Liver (tissue), 9 donors: ENCODE results near the gene DCDC2B. TPM values are rescaled to one million over a fixed set of nuclear protein-coding genes. Genes with fewer than 3 reads are reported as not detected.

Experiments
- DNase-seq: peaks from one replicate; pipeline ENCODE4 v3.0.0-alpha.2; 2017; ENCODE audit warnings: low spot score
- H3K27ac ChIP-seq, 2 donors: one replicate each; pipeline ENCODE4 v1.7.0; 2013; ENCODE audit warnings: inconsistent platforms in 2 of 2, low read length in 2 of 2, control low read depth in 1 of 2, low read depth in 1 of 2, mild to moderate bottlenecking in 1 of 2
- H3K27me3 ChIP-seq, 4 donors: one replicate each; pipeline versions ENCODE4 v1.6.1 to v1.7.0; 2013; ENCODE audit warnings: low read length in 3 of 4, inconsistent platforms in 1 of 4, mild to moderate bottlenecking in 1 of 4, moderate library complexity in 1 of 4; ENCODE audit not compliant: control insufficient read depth in 4 of 4, insufficient read depth in 4 of 4
- H3K36me3 ChIP-seq, 4 donors: one replicate each; pipeline versions ENCODE4 v1.6.1 to v1.7.0; 2013; ENCODE audit warnings: low read length in 3 of 4, mild to moderate bottlenecking in 3 of 4, low read depth in 1 of 4, moderate library complexity in 1 of 4; ENCODE audit not compliant: control insufficient read depth in 4 of 4, insufficient read depth in 3 of 4
- H3K4me1 ChIP-seq, 4 donors: one replicate each; pipeline versions ENCODE4 v1.6.1 to v1.7.0; 2013; ENCODE audit warnings: low read length in 3 of 4, mild to moderate bottlenecking in 3 of 4, moderate library complexity in 1 of 4; ENCODE audit not compliant: control insufficient read depth in 4 of 4, insufficient read depth in 4 of 4
- H3K4me3 ChIP-seq, 3 donors: one replicate each; pipeline versions ENCODE4 v1.6.1 to v1.7.0; 2013; ENCODE audit warnings: low read length in 3 of 3, control low read depth in 1 of 3, low read depth in 1 of 3, mild to moderate bottlenecking in 1 of 3
- H3K9ac ChIP-seq, 2 donors: one replicate each; pipeline ENCODE4 v1.7.0; 2013; ENCODE audit warnings: low read length in 2 of 2, mild to moderate bottlenecking in 2 of 2, moderate library complexity in 2 of 2, control low read depth in 1 of 2, low read depth in 1 of 2
- H3K9me3 ChIP-seq, 4 donors: one replicate each; pipeline versions ENCODE4 v1.6.1 to v1.7.0; 2013; ENCODE audit warnings: low read length in 3 of 4; ENCODE audit not compliant: control insufficient read depth in 4 of 4
- CTCF ChIP-seq: fragments of 150-350 bp; IDR thresholded peaks from 2 replicates; pipeline ENCODE4 v1.5.1; 2017; ENCODE audit warnings: improper control_type of control experiment, low read depth, low read length; ENCODE audit not compliant: missing input control
- EGR1 ChIP-seq, 2 donors: IDR thresholded peaks; 2 replicates each; pipeline ENCODE4 v1.6.1; 2016 to 2018; ENCODE audit warnings: antibody characterized with exemption in 2 of 2, low read depth in 2 of 2
- FOXA1 ChIP-seq: IDR thresholded peaks from 2 replicates; pipeline ENCODE4 v1.6.1; 2016; ENCODE audit warnings: antibody characterized with exemption
- FOXA2 ChIP-seq: IDR thresholded peaks from 2 replicates; pipeline ENCODE4 v1.6.1; 2016; ENCODE audit warnings: antibody characterized with exemption
- GABPA ChIP-seq, 2 donors: IDR thresholded peaks in 1 of 2; conservative IDR thresholded peaks in 1 of 2; 2 replicates each; pipeline ENCODE4 v1.6.1; 2016; ENCODE audit warnings: antibody characterized with exemption in 2 of 2, mild to moderate bottlenecking in 1 of 2, moderate library complexity in 1 of 2
- HNF4A ChIP-seq, 2 donors: conservative IDR thresholded peaks; 2 replicates each; pipeline ENCODE4 v1.6.1; 2016; ENCODE audit warnings: antibody characterized with exemption in 2 of 2, mild to moderate bottlenecking in 2 of 2
- HNF4G ChIP-seq: IDR thresholded peaks from 2 replicates; pipeline ENCODE4 v1.6.1; 2016; ENCODE audit warnings: antibody characterized with exemption
- MAX ChIP-seq: IDR thresholded peaks from 2 replicates; pipeline ENCODE4 v1.6.1; 2016; ENCODE audit warnings: antibody characterized with exemption
- NR2F2 ChIP-seq: IDR thresholded peaks from 2 replicates; pipeline ENCODE4 v1.6.1; 2016; ENCODE audit warnings: antibody characterized with exemption
- RAD21 ChIP-seq, 2 donors: IDR thresholded peaks; 2 replicates each; pipeline ENCODE4 v1.6.1; 2016; ENCODE audit warnings: antibody characterized with exemption in 2 of 2, mild to moderate bottlenecking in 2 of 2
- REST ChIP-seq: IDR thresholded peaks from 2 replicates; pipeline ENCODE4 v1.6.1; 2016; ENCODE audit warnings: antibody characterized with exemption, mild to moderate bottlenecking
- RXRA ChIP-seq, 2 donors: IDR thresholded peaks; 2 replicates each; pipeline ENCODE4 v1.6.1; 2017 to 2018; ENCODE audit warnings: antibody characterized with exemption in 2 of 2, mild to moderate bottlenecking in 1 of 2
- TAF1 ChIP-seq: conservative IDR thresholded peaks from 2 replicates; pipeline ENCODE4 v1.6.1; 2016; ENCODE audit warnings: antibody characterized with exemption, mild to moderate bottlenecking
- YY1 ChIP-seq: IDR thresholded peaks from 2 replicates; pipeline ENCODE4 v1.6.1; 2016; ENCODE audit warnings: antibody characterized with exemption, mild to moderate bottlenecking
- WGBS: extraction: QIAGEN DNeasy Blood & Tissue Kit; methylation state at CpG from one replicate; pipeline ENCODE4 v1.1.7; 2013; 5-methylcytosine and 5-hydroxymethylcytosine counted together
- polyA plus RNA-seq, 2 donors: library from polyadenylated mRNA; stranded (reverse) in 1 of 2; unstranded in 1 of 2; fragments of 200-250 nt in 1 of 2; fragments of >200 nt in 1 of 2; fragmentation: Nextera tagmentation in 1 of 2; extraction: Ambion mirVana in 1 of 2; gene quantifications; one replicate each; pipeline versions ENCODE4 v1.2.1 to v1.2.3, GENCODE V29; 2013 to 2015
- total RNA-seq, 2 donors: library from RNA; depleted of rRNA; stranded (reverse); fragments of >200 nt; gene quantifications; one replicate each; pipeline ENCODE4 v1.2.3, GENCODE V29; 2014
- donor health status: healthy.
- donor health status: healthy.
- donor health status: healthy.
- donor health status: healthy.
- donor health status: healthy.

Gene DCDC2B
- total and polyA plus RNA-seq, 4 donors = 0.08 TPM; not detected in 3

GRCh38 chr1:32232558-32233304 lies 23.8 kb downstream of the DCDC2B start:
- Histone ChIP-seq H3K27me3 (no peaks in the 10 kb centered on the region), H3K27ac (no peak overlapping the region), H3K9me3 (no peaks in the 10 kb centered on the region), H3K4me3 (no peak overlapping the region), H3K4me1 (no peaks in the 10 kb centered on the region), H3K9ac (no peak overlapping the region), H3K36me3 (peaks cover 5 to 49% (median 32%) of the 10 kb centered on the region in 4 donors)
- TF ChIP-seq EGR1 (IDR thresholded peaks at IDR 0.05; ENCODE audit: low read depth in 2 of 2) = no peak
- TF ChIP-seq HNF4A (conservative IDR thresholded peaks at IDR 0.05) = no peak
- TF ChIP-seq GABPA (IDR thresholded peaks at IDR 0.05 in 1 of 2, conservative IDR thresholded peaks at IDR 0.05 in 1 of 2) = no peak
- TF ChIP-seq NR2F2 = no peak
- TF ChIP-seq FOXA2 = no peak
- TF ChIP-seq RXRA (IDR thresholded peaks at IDR 0.05) = no peak
- TF ChIP-seq HNF4G = no peak
- no peak for TF ChIP-seq TAF1
- no peak for TF ChIP-seq FOXA1
- TF ChIP-seq YY1 = no peak
- DNase-seq = no peak
- WGBS = 91% methylated on average over 8 of the region's 8 CpGs

GRCh38 chr1:32234792-32235191 lies 25.9 kb downstream of the DCDC2B start:
- no peak for DNase-seq
- no peak overlapping the region for H3K27ac ChIP-seq

More at GRCh38 chr1:32234792-32235191, 25.9 kb downstream of the DCDC2B start:
- TF ChIP-seq TAF1 (no peak), REST (no peak), MAX (no peak), YY1 (no peak), RAD21 (IDR thresholded peaks at IDR 0.05) (peak in 1 of 2 donors; percentile 35), CTCF (no peak), EGR1 (IDR thresholded peaks at IDR 0.05; ENCODE audit: low read depth in 2 of 2) (no peak)
- H3K4me3 ChIP-seq = no peak overlapping the region
- H3K9me3 ChIP-seq = no peaks in the 10 kb centered on the region
- H3K4me1 ChIP-seq = no peaks in the 10 kb centered on the region
- H3K27me3 ChIP-seq = no peaks in the 10 kb centered on the region
- H3K36me3 ChIP-seq = peaks cover 5 to 31% (median 18%) of the 10 kb centered on the region in 4 donors
- H3K9ac ChIP-seq = no peak overlapping the region
- WGBS = 88% methylated on average over 7 of the region's 7 CpGs
